Activated CD4-positive, alpha-beta T cell treated with anti-CD3 and anti-CD28 coated beads, Interleukin-2, Interleukin-4, amounts not matched to agents 100 ng/mL and 50 ng/mL, durations not matched to agents 16 hours and 8 hours (primary cell): ENCODE measurements around the gene IL11RA.

Experiments
- DNase-seq: peaks from one replicate; pipeline ENCODE4 v3.0.0-alpha.2; 2020; ENCODE audit warnings: low spot score

IL11RA gene

GRCh38 chr9:34651876-34652601 lies at the start of gene IL11RA:
IL11RA (plus strand) TSS chr9:34652185; CDS start chr9:34655218, 3,033 bp downstream.
- DNase-seq: peak; percentile 43

GRCh38 chr9:34603610-34604231 lies 48.3 kb upstream of the IL11RA start:
- peak; percentile 84 for DNase-seq

DNA sequence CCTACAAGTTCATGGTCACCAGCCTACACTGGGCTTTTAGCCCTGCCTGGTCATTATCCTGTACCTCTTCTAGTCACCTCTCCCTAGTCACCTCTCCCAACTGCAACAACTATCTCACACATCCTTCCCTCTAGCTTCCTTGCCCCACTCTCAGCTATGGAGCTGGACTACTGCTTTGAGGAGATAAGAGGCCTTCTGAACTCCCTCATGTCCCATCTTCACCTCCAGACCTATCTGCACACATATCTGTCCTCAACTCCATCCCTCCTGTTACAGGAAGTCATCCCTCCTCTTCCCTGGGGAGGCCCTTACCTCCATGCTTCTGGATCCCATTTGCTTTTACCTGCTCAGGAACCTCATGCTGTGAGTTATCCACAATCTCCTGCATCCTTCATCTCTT lies 45.8 kb upstream of the IL11RA start:
- DNase-seq: no peak

- no peak for DNase-seq
These were observed 45.1 kb upstream of the IL11RA start for GRCh38 chr9:34606905-34607304.

GRCh38 chr9:34607331-34607730 lies 44.7 kb upstream of the IL11RA start:
- no peak for DNase-seq

- no peak for DNase-seq
These were observed 41.4 kb upstream of the IL11RA start for GRCh38 chr9:34610434-34611206.

DNA sequence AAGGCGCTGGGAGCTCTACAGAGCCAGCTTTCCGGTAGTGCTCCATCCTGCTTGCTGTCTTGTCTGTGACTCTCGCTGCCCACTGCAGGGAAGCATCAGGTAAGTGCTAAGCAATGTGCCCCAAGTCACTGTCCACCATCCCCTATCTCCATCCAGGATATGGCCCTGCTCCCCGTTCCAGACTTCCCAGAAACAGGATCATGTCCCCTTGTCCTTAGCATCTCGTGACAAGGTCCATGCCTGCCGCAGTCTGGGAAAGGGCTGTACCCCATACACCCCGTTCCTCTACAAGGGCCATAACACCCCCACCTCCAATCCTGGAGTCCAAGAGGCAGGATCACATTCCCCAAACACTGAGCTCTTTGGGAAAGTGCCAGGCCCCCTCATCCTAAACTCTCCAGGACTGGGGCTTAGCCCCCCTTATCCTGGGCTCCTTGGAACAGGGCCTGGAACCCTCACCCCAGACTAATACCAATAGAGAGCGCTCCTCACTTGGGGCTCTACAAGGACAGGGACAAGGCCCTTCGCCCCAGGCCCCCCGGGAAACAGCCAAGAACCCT lies 40.7 kb upstream of the IL11RA start:
- no peak for DNase-seq

GRCh38 chr9:34611811-34612787 lies 39.9 kb upstream of the IL11RA start, which contains the start of gene RPP25L:
RPP25L (minus strand) TSS chr9:34612097; CDS start chr9:34611296, 801 bp downstream.
- peak; percentile 81 for DNase-seq

DNA sequence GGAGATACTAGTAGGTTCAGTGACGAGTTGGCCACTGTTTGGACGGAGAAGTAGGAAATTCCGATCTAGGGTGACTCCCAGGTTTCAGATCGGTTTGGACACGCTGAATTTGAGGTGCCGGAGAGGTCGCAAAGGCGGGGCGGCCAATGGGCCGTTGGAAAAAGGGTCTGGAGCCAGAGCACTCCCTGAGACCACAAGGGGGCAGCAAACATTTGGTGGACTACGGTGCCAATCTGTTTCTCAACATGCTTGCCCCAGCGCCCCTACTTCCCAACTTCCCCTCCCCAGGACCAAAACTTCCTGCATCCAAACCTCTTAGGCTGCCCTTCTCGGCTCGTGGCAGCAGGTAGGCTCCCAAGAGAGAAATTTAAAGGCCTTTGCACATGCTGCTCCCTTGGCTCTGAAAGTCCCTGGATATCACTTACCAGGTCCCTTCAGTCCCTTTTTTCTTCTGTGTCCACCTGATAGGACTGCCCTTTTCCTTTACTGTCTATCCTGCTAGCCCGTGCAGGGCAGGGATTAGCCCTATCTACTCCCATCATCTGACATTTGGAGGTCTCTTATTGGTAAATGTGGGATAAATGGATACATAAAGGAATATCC lies 39.1 kb upstream of the IL11RA start:
- peak; percentile 84 for DNase-seq

DNA sequence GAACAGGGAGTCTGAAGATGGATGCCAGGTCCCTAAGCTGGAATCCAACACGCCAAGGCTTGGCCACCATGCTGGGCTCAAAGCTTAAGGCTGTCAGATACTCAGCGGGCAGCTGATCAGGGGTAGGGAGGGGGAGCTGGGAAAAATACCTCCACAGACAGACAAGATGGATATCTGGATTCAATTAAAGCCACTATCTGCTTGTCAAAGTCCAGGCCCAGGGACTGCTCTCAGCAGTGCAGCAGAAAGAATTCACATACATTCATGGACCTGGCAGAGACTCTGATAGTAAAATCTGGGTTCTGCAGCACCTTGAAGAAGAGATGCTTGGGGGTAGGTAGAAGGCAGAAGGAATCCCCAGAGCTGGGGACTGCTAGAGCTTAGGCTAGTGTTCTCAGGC lies 36.9 kb upstream of the IL11RA start:
- no peak for DNase-seq

GRCh38 chr9:34620061-34620994 lies 31.7 kb upstream of the IL11RA start, which contains the start of gene DCTN3:
DCTN3 (minus strand) TSS chr9:34620495; CDS start chr9:34620464, 31 bp downstream.
- DNase-seq: peak; percentile 96

DNA sequence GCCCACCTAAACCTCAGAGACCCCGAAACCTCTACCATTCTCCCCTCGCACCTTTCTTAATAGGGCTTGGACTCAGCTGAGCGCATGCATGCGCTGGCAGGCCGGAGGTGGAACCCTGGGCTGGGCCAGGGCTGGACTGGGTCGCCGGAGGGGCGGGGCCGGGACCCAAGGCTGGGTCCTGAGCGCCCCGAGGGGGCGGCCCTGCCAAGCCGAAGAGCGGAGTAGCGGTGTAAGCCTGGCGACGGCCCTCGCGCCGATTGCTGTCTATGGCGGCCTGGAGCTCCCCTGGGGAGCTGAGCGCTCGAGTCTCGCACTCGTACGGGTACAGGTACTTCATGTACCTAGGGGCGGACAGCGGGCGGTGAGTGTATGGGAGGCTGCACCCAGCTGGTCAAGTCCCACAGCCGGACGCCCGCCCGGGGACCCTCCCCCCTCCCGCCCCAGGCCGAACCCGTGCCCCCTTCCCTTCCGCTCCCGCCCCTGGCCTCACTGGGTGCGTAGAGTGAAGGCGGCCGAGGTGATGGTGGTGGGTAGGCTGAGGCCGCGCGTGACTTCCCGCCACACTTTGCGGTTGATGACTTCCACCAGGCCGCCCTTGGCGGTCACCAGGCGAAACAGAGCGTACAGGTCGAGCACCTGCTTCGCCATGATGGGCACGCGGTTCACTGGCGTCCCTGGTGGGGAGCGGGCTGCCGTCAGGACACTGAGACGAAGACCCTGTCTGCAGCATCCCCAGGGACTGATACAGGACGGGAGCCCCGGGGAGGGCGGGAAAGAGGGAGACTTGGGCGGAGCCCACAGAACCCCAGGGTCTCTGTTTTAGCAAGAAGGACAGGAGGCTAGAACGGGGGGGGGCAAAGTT lies 28.4 kb upstream of the IL11RA start:
- DNase-seq: no peak

DNA sequence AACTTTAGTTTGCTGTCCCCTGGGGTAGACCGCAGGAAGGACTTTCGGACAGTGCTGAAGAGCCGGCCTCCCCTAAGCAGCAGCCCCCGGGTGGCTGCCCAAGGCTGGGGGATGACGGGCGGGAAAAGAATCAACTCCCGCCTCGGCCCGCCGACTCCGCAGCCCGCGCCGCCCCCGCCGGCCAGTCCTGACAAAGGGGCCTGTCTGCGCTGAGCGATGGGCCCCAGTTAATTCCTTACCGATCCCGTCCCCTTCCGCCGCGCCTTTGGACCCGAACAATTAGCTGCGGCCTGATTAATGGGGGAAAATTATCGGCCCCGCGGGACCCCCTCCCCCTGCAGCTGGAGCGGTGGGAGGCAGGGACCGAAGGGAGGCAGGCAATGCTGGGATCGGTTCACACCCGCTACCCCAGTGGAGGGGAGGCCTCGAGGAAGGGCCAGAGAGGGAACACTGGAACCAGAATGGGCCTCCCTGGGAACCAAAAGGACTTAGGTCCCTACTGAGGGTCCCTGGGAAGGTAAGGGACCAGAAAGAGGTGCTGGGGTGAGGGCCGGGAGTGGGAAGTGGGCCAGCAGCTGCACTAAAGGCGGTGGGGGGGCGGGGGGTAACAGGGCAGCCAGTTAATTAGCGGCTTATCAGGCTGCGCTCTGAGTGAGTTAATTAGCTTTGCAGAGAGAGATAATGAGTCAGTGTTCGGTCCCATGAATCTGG lies 27.4 kb upstream of the IL11RA start:
- no peak for DNase-seq

DNA sequence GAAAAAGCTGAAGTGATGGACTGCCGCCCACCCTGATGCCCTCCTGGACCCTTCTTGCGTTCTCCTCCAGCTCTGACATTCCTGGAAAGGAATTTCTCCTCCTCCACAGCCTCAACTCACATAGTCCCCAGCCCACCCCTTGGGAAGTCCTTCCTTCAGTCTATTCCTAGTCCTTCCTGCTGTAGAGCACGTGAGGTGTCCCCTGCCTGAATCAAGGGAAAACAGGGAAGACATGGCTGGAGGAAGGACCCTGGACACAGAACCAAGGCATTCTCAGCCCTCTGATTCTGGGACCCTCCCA lies 26.8 kb upstream of the IL11RA start:
- no peak for DNase-seq

DNA sequence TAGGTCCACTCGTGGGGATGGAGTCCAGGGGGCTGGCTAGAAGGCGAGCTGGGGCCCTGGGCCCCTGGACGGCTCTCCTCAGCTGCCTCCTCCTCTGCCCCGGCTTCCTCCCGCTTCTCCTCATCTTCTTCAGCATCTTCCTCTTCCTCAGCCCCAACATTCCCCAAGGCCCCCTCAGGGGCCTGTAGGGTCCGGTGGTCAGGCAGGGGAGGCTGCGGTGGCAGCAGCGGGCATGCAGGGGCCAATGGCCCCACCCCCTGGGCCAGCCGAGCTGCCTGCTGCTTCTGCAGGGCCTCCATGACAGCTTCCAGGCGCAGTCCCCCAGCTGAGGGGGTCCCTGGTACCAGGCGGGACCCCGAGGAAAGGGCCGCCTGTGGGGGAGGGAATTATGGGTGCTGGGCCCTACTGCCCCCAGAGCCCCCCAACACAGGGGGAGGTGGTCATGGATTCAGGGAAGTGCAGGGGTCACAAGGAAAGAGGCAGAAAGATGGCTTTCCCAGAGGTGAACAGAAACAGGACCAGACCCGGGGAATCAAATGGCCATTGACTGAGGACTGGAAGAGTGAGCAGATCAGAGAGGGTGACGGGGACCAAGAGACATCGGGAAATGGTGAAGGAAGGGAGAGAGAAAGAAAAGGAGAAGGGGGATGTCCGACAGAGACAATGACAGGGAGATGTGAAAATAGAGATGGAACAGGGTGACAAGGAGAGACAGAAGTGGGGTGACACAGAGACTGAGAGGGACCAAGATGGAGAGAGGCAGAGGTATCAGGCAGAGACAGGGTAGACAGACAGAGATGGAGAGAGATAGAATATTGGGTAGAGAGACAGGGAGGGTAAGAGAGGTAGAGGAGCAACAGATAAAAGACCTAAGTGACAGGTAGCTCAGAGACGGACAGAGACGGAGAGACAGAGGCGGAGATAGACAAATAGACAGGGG lies 24.0 kb upstream of the IL11RA start:
- DNase-seq: no peak

DNA sequence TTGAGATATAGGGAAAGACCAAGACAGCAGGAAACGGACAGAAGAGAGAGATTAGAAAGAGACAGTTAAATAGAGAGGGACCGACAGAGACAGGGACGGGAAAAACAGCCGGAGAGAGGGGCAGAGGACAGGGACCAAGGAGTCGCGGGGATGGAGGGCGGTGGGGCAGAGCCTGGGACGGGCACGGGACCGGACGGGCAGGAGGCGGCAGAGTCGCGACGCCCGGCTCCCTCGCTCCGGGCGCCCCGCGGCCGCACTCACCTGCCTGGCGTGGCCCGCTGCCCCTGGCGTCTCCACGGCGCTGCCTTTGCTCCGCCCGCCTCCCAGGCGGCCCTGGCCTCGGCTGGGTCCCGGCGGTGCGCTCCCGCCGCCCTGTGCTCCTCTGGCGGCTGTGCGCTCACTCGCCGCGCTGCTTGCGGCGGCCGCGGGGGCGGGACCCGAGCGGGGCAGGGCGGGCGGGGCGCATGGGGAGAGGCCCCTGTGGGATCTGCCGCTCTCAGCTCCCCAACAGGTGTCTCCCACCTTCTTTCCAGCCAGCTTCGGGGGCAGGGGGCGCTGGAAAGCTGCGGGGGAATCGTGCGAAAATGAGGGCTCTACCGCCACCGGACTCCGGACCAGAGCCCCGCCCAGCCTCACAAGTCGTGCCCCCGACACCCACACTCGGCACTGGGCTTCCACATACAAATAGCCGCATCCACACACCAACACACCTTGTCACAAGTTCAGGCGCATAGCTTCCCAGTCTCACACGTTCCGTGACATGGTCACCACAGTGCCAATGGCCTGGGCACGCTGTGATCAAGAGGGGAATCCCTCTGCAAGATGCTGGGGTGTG lies 23.1 kb upstream of the IL11RA start, which contains the start of gene ARID3C:
Gene ARID3C, minus strand, starts transcription at position 411 of the 835 bp plus-strand sequence. CDS start 1,052 bp downstream, outside the sequence.
- no peak for DNase-seq
